ENCODE results near the gene CDH4. TPM values are rescaled to one million over a fixed set of nuclear protein-coding genes. Genes with fewer than 3 reads are reported as not detected.

CDH4 gene
- total and polyA plus RNA-seq, 2 of the 13 experiments (the other 11 are each of a cell fraction or from before 2014, with no cell fraction given): not detected

DNA sequence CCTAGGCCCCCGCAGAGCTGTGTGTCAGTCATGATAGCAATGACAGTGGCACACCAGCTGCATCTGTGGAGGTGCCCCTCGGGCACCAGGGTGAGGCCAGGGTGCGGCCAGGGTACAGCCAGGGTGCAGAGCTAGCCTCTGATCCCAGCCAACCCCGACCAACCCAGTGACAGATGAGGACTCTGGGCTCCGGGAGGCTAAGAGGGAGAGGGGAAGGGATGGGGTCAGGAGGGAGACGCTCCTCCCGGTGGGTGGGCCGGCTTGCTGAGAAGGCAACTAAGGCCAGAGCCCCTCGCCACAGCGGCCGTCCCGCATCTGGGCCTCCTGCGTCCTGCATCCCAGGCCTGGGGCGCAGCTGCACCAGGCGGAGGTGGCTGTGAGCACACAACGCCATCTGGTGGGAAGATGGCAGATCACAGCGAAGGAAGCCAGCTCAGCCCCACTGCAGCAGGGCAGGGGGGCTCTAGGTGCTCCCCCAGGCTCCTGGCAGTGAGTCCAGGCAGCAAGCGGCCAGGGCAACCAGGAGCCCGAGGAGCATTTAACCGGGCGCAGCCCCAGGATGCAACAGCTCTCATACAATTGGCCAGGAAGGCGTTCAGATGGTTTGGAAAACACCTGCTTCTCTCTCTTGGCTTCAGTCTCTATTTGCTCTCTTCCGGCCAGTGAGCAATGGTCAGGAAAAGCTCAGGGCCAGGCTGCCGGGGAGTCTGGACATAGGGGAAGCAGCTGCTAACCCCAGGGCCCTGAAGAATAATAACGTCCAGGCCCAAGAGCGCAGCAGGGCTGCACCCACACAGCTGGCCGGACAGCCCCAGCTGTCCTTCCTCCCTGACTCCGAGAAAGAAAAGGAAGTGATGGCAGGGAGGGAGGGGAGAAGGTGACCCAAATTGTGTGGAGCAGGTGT lies 644.2 kb downstream of the CDH4 start (continued):
- TF ChIP-seq, protein P1, sequence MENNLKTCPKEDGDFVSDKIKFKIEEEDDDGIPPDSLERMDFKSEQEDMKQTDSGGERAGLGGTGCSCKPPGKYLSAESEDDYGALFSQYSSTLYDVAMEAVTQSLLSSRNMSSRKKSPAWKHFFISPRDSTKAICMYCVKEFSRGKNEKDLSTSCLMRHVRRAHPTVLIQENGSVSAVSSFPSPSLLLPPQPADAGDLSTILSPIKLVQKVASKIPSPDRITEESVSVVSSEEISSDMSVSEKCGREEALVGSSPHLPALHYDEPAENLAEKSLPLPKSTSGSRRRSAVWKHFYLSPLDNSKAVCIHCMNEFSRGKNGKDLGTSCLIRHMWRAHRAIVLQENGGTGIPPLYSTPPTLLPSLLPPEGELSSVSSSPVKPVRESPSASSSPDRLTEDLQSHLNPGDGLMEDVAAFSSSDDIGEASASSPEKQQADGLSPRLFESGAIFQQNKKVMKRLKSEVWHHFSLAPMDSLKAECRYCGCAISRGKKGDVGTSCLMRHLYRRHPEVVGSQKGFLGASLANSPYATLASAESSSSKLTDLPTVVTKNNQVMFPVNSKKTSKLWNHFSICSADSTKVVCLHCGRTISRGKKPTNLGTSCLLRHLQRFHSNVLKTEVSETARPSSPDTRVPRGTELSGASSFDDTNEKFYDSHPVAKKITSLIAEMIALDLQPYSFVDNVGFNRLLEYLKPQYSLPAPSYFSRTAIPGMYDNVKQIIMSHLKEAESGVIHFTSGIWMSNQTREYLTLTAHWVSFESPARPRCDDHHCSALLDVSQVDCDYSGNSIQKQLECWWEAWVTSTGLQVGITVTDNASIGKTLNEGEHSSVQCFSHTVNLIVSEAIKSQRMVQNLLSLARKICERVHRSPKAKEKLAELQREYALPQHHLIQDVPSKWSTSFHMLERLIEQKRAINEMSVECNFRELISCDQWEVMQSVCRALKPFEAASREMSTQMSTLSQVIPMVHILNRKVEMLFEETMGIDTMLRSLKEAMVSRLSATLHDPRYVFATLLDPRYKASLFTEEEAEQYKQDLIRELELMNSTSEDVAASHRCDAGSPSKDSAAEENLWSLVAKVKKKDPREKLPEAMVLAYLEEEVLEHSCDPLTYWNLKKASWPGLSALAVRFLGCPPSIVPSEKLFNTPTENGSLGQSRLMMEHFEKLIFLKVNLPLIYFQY (CRISPR knock-in tag; IDR thresholded peaks at IDR 0.05; ENCODE audit: borderline replicate concordance): no peak
- peak; percentile 54; the same call in 1 of the 2 replicates for TF ChIP-seq SMC3 (IDR thresholded peaks at IDR 0.05; ENCODE audit: low read length)
- no peak for TF ChIP-seq ZNF3 (CRISPR knock-in tag; IDR thresholded peaks at IDR 0.05)
- TF ChIP-seq SNAPC2 (CRISPR knock-in tag; IDR thresholded peaks at IDR 0.05): no peak
- no peak for TF ChIP-seq KLF13 (CRISPR knock-in tag; IDR thresholded peaks at IDR 0.05)
- TF ChIP-seq, protein P2, sequence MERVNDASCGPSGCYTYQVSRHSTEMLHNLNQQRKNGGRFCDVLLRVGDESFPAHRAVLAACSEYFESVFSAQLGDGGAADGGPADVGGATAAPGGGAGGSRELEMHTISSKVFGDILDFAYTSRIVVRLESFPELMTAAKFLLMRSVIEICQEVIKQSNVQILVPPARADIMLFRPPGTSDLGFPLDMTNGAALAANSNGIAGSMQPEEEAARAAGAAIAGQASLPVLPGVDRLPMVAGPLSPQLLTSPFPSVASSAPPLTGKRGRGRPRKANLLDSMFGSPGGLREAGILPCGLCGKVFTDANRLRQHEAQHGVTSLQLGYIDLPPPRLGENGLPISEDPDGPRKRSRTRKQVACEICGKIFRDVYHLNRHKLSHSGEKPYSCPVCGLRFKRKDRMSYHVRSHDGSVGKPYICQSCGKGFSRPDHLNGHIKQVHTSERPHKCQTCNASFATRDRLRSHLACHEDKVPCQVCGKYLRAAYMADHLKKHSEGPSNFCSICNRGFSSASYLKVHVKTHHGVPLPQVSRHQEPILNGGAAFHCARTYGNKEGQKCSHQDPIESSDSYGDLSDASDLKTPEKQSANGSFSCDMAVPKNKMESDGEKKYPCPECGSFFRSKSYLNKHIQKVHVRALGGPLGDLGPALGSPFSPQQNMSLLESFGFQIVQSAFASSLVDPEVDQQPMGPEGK (CRISPR knock-in tag; IDR thresholded peaks at IDR 0.05): peak; percentile 87
- no peak for TF ChIP-seq JDP2 (CRISPR knock-in tag; IDR thresholded peaks at IDR 0.05; ENCODE audit: borderline replicate concordance)
- TF ChIP-seq, protein P3, sequence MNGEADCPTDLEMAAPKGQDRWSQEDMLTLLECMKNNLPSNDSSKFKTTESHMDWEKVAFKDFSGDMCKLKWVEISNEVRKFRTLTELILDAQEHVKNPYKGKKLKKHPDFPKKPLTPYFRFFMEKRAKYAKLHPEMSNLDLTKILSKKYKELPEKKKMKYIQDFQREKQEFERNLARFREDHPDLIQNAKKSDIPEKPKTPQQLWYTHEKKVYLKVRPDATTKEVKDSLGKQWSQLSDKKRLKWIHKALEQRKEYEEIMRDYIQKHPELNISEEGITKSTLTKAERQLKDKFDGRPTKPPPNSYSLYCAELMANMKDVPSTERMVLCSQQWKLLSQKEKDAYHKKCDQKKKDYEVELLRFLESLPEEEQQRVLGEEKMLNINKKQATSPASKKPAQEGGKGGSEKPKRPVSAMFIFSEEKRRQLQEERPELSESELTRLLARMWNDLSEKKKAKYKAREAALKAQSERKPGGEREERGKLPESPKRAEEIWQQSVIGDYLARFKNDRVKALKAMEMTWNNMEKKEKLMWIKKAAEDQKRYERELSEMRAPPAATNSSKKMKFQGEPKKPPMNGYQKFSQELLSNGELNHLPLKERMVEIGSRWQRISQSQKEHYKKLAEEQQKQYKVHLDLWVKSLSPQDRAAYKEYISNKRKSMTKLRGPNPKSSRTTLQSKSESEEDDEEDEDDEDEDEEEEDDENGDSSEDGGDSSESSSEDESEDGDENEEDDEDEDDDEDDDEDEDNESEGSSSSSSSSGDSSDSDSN (CRISPR knock-in tag; IDR thresholded peaks at IDR 0.05): peak; percentile 24; the same call in 1 of the 2 replicates
- TF ChIP-seq GATAD2A (CRISPR knock-in tag; IDR thresholded peaks at IDR 0.05): no peak
- TF ChIP-seq YY1 (IDR thresholded peaks at IDR 0.05; ENCODE audit: insufficient read depth, insufficient replicate concordance, low read depth, low read length): peak; percentile 33
- TF ChIP-seq ZNF776 (CRISPR knock-in tag; IDR thresholded peaks at IDR 0.05): 0 out of 2 replicates have a peak, but pooled peaks have one; percentile 9
- TF ChIP-seq RXRA (CRISPR knock-in tag; IDR thresholded peaks at IDR 0.05): peak; percentile 44; the same call in 1 of the 2 replicates
- TF ChIP-seq ZFP90 (CRISPR knock-in tag; IDR thresholded peaks at IDR 0.05; ENCODE audit: borderline replicate concordance): no peak
- TF ChIP-seq ARNTL (CRISPR knock-in tag; IDR thresholded peaks at IDR 0.05): no peak
- TF ChIP-seq ZNF230 (CRISPR knock-in tag; IDR thresholded peaks at IDR 0.05): no peak
- no peak for TF ChIP-seq ZNF20 (CRISPR knock-in tag; IDR thresholded peaks at IDR 0.05)
- TF ChIP-seq STAG1 (CRISPR knock-in tag; IDR thresholded peaks at IDR 0.05): peak; percentile 93
- no peak for TF ChIP-seq NFE2L2 (IDR thresholded peaks at IDR 0.05; ENCODE audit: low read length)
- no peak for TF ChIP-seq AGO2 (optimal IDR thresholded peaks at IDR 0.05; ENCODE audit: low read depth, low read length)
- peak; percentile 68; the same call in 1 of the 2 replicates for TF ChIP-seq ZNF768 (CRISPR knock-in tag; IDR thresholded peaks at IDR 0.05)
- TF ChIP-seq KDM6A (CRISPR knock-in tag; IDR thresholded peaks at IDR 0.05; ENCODE audit: low read depth): no peak
- TF ChIP-seq, protein P4, sequence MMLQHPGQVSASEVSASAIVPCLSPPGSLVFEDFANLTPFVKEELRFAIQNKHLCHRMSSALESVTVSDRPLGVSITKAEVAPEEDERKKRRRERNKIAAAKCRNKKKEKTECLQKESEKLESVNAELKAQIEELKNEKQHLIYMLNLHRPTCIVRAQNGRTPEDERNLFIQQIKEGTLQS (CRISPR knock-in tag; IDR thresholded peaks at IDR 0.05): no peak

Measured in HepG2 (cell line).